H1 (cell line): ENCODE data around the gene FPR3. TPM values are rescaled to one million over a fixed set of nuclear protein-coding genes. Genes with fewer than 3 reads are reported as not detected.

Source experiments
- polyA plus RNA-seq, 7 experiments: library from polyadenylated mRNA; depleted of rRNA in 3 of 7; stranded (reverse) in 5 of 7; unstranded in 2 of 7; fragments of >200 nt in 5 of 7; fragments of 200-250 nt in 2 of 7; gene quantifications; 1 replicate in 5 of 7; 2 replicates in 1 of 7; 4 replicates in 1 of 7; pipeline versions ENCODE4 v1.2.1 to v1.2.3, GENCODE V29; 2011 to 2013; ENCODE audit warnings: missing spikeins in 2 of 7, mixed read lengths in 2 of 7
- total RNA-seq: library from RNA; stranded (reverse); fragmentation: NEBNext Ultra II Directional; extraction: Animal tissue kit (Norgen Biotek cat#: 25700); gene quantifications from 2 replicates; pipeline ENCODE4 v1.2.1, GENCODE V29; 2021
- TF ChIP-seq, protein P1 (sequence below): IDR thresholded peaks from 2 replicates; pipeline ENCODE4 v1.6.1; 2011; ENCODE audit warnings: low read length, improper control_type of control experiment

The FPR3 gene
- total and polyA plus RNA-seq, 2 of the 8 experiments (the other 6 are each of a cell fraction or from before 2014, with no cell fraction given) = not detected

DNA sequence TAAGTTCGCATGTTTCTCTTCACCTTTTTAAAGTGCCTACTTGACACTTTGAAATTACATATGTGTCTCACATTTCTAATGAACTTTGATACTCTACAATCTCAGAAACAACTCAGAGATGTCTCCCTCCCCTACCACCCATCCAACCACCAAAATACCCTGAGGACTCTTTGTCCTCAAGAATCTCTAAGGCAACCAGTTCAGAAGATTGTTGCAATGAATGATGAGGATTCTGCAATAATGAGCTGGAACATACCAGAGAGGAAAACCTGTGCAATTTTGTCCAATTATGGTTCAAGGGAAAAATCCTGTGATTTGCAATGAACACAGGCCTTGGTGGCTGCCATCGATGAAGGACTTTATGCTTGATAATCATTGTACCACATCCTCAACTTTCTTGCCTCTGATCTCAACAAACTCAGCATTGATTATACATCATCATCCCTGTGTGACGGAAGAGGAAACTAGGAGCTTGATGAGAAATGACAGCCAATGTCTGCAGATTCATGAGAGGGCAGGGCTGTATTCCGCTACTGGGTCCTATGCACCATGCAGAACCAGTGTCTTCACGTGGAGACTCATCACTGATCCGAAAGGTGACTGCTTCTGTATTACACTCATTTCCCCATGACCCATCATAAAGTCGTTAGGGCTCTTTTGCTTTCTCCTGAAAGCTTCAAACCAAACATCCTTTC lies 44.4 kb upstream of the FPR3 start (continued):
- TF ChIP-seq, protein P1, sequence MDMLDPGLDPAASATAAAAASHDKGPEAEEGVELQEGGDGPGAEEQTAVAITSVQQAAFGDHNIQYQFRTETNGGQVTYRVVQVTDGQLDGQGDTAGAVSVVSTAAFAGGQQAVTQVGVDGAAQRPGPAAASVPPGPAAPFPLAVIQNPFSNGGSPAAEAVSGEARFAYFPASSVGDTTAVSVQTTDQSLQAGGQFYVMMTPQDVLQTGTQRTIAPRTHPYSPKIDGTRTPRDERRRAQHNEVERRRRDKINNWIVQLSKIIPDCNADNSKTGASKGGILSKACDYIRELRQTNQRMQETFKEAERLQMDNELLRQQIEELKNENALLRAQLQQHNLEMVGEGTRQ = no peak
- TF ChIP-seq, all 59 proteins: peak for 0
